Memory B cell (primary cell): Measurements from ENCODE around the gene LAMA5.

Experiments
- ATAC-seq: fragments of 150-1000 bp; cut with Tn5 transposase; 2 replicates; pipeline ENCODE4 v1.10.0; 2021; ENCODE audit warnings: low read depth, mild to moderate bottlenecking, moderate library complexity
- DNase-seq, 2 donors: peaks; one replicate each; pipeline ENCODE4 v3.0.0; 2022; ENCODE audit warnings: low spot score in 2 of 2
- H3K27ac Mint-ChIP-seq: one replicate; pipeline ENCODE4 v1.8.0; 2022; ENCODE audit warnings: mild to moderate bottlenecking, moderate library complexity, mixed read lengths
- H3K27me3 Mint-ChIP-seq: one replicate; pipeline ENCODE4 v1.8.0; 2022; ENCODE audit warnings: mixed read lengths
- H3K36me3 Mint-ChIP-seq: one replicate; pipeline ENCODE4 v1.8.0; 2022; ENCODE audit warnings: mild to moderate bottlenecking, mixed read lengths
- H3K4me1 Mint-ChIP-seq: one replicate; pipeline ENCODE4 v1.8.0; 2022; ENCODE audit warnings: mixed read lengths
- H3K4me3 Mint-ChIP-seq: one replicate; pipeline ENCODE4 v1.8.0; 2022; ENCODE audit warnings: mild to moderate bottlenecking, moderate library complexity, mixed read lengths
- H3K9me3 Mint-ChIP-seq: one replicate; pipeline ENCODE4 v1.8.0; 2022; ENCODE audit warnings: mixed read lengths

Gene LAMA5

GRCh38 chr20:62396367-62397239 is 29.5 kb upstream of the LAMA5 start:
- Mint-ChIP-seq H3K27me3 (no peaks in the 10 kb centered on the region), H3K4me3 (no peak overlapping the region), H3K27ac (no peak overlapping the region), H3K36me3 (peaks cover 10% of the 10 kb centered on the region), H3K9me3 (peaks cover 4% of the 10 kb centered on the region), H3K4me1 (peaks cover 9% of the 10 kb centered on the region)
- ATAC-seq, result no peak
- DNase-seq, result no peak

- DNase-seq (no peak), ATAC-seq (no peak)
- peaks cover 4% of the 10 kb centered on the region for H3K9me3 Mint-ChIP-seq
- H3K4me3 Mint-ChIP-seq, result no peak overlapping the region
- H3K27ac Mint-ChIP-seq, result no peak overlapping the region
- no peaks in the 10 kb centered on the region for H3K27me3 Mint-ChIP-seq
- peaks cover 7% of the 10 kb centered on the region for H3K4me1 Mint-ChIP-seq
- H3K36me3 Mint-ChIP-seq, result peaks cover 10% of the 10 kb centered on the region
Measured at GRCh38 chr20:62395311-62396242, 28.5 kb upstream of the LAMA5 start.

GRCh38 chr20:62394248-62395245 is 27.4 kb upstream of the LAMA5 start:
- Mint-ChIP-seq H3K27me3 (no peaks in the 10 kb centered on the region), H3K27ac (no peak overlapping the region), H3K9me3 (peaks cover 4% of the 10 kb centered on the region), H3K4me3 (no peak overlapping the region), H3K36me3 (peaks cover 12% of the 10 kb centered on the region), H3K4me1 (peaks cover 7% of the 10 kb centered on the region)
- DNase-seq (no peak), ATAC-seq (no peak)

GRCh38 chr20:62393830-62394229 is 26.7 kb upstream of the LAMA5 start:
- Mint-ChIP-seq H3K9me3 (peaks cover 4% of the 10 kb centered on the region), H3K36me3 (peaks cover 15% of the 10 kb centered on the region), H3K27me3 (no peaks in the 10 kb centered on the region), H3K4me3 (no peak overlapping the region), H3K4me1 (peaks cover 7% of the 10 kb centered on the region), H3K27ac (no peak overlapping the region)
- no peak for ATAC-seq
- no peak for DNase-seq

- Mint-ChIP-seq H3K27ac (no peak overlapping the region), H3K36me3 (peaks cover 15% of the 10 kb centered on the region), H3K27me3 (no peaks in the 10 kb centered on the region), H3K4me1 (peaks cover 7% of the 10 kb centered on the region), H3K9me3 (peaks cover 4% of the 10 kb centered on the region), H3K4me3 (no peak overlapping the region)
- ATAC-seq, result no peak
- DNase-seq, result no peak
Measured at GRCh38 chr20:62393335-62393665, 26.2 kb upstream of the LAMA5 start.

- ATAC-seq (no peak), DNase-seq (no peak)
- H3K9me3 Mint-ChIP-seq, result no peaks in the 10 kb centered on the region
- H3K36me3 Mint-ChIP-seq, result peaks cover 10% of the 10 kb centered on the region
- H3K4me1 Mint-ChIP-seq, result peaks cover 6% of the 10 kb centered on the region
- H3K27ac Mint-ChIP-seq, result no peak overlapping the region
- H3K27me3 Mint-ChIP-seq, result no peaks in the 10 kb centered on the region
- no peak overlapping the region for H3K4me3 Mint-ChIP-seq
Measured at GRCh38 chr20:62392621-62393334, 25.7 kb upstream of the LAMA5 start.

GRCh38 chr20:62392077-62392418 is 24.9 kb upstream of the LAMA5 start:
- peaks cover 8% of the 10 kb centered on the region for H3K36me3 Mint-ChIP-seq
- H3K4me3 Mint-ChIP-seq, result no peak overlapping the region
- no peaks in the 10 kb centered on the region for H3K9me3 Mint-ChIP-seq
- ATAC-seq, result no peak
- DNase-seq, result no peak
- no peak overlapping the region for H3K27ac Mint-ChIP-seq
- no peaks in the 10 kb centered on the region for H3K27me3 Mint-ChIP-seq
- H3K4me1 Mint-ChIP-seq, result peaks cover 10% of the 10 kb centered on the region

GRCh38 chr20:62391165-62392076 is 24.3 kb upstream of the LAMA5 start:
- ATAC-seq (no peak), DNase-seq (no peak)
- H3K4me3 Mint-ChIP-seq, result no peak overlapping the region
- H3K36me3 Mint-ChIP-seq, result peaks cover 8% of the 10 kb centered on the region
- H3K27me3 Mint-ChIP-seq, result no peaks in the 10 kb centered on the region
- no peak overlapping the region for H3K27ac Mint-ChIP-seq
- no peaks in the 10 kb centered on the region for H3K9me3 Mint-ChIP-seq
- H3K4me1 Mint-ChIP-seq, result peaks cover 10% of the 10 kb centered on the region

GRCh38 chr20:62390317-62391164 is 23.4 kb upstream of the LAMA5 start:
- H3K36me3 Mint-ChIP-seq, result peaks cover 8% of the 10 kb centered on the region
- DNase-seq (no peak), ATAC-seq (no peak)
- H3K27ac Mint-ChIP-seq, result no peak overlapping the region
- no peaks in the 10 kb centered on the region for H3K27me3 Mint-ChIP-seq
- H3K9me3 Mint-ChIP-seq, result no peaks in the 10 kb centered on the region
- H3K4me3 Mint-ChIP-seq, result no peak overlapping the region
- peaks cover 14% of the 10 kb centered on the region for H3K4me1 Mint-ChIP-seq

GRCh38 chr20:62389601-62390087 is 22.5 kb upstream of the LAMA5 start:
- Mint-ChIP-seq H3K9me3 (no peaks in the 10 kb centered on the region), H3K36me3 (peaks cover 5% of the 10 kb centered on the region), H3K4me3 (no peak overlapping the region), H3K27ac (no peak overlapping the region), H3K4me1 (peaks cover 18% of the 10 kb centered on the region), H3K27me3 (no peaks in the 10 kb centered on the region)
- ATAC-seq, result no peak
- DNase-seq, result no peak

- peaks cover 18% of the 10 kb centered on the region for H3K4me1 Mint-ChIP-seq
- no peaks in the 10 kb centered on the region for H3K9me3 Mint-ChIP-seq
- H3K27ac Mint-ChIP-seq, result no peak overlapping the region
- ATAC-seq, result no peak
- H3K4me3 Mint-ChIP-seq, result peak overlapping the region; percentile 11
- DNase-seq, result no peak
- peaks cover 5% of the 10 kb centered on the region for H3K36me3 Mint-ChIP-seq
- no peaks in the 10 kb centered on the region for H3K27me3 Mint-ChIP-seq
Measured at GRCh38 chr20:62388839-62389600, 21.9 kb upstream of the LAMA5 start.
